NCI-H1417 (cell line): ENCODE measurements around the gene ZBED3.
"Not testable (repeated sequence)": the region's sequence is repeated elsewhere in the genome, so short reads cannot be mapped to it uniquely, and the experiment has no call there.

Source experiments
- DNase-seq, 3 experiments: peaks; one replicate each; lab custom pipeline; 2025; lab: John Stamatoyannopoulos, UW

ZBED3 gene

GRCh38 chr5:77086689-77087483, at the start of gene ZBED3:
TSS of gene ZBED3 (minus strand) at chr5:77087285. CDS start at chr5:77077878, 9,407 bp downstream.
- DNase-seq, result peak; percentile 64 to 91 (median 88)

DNA sequence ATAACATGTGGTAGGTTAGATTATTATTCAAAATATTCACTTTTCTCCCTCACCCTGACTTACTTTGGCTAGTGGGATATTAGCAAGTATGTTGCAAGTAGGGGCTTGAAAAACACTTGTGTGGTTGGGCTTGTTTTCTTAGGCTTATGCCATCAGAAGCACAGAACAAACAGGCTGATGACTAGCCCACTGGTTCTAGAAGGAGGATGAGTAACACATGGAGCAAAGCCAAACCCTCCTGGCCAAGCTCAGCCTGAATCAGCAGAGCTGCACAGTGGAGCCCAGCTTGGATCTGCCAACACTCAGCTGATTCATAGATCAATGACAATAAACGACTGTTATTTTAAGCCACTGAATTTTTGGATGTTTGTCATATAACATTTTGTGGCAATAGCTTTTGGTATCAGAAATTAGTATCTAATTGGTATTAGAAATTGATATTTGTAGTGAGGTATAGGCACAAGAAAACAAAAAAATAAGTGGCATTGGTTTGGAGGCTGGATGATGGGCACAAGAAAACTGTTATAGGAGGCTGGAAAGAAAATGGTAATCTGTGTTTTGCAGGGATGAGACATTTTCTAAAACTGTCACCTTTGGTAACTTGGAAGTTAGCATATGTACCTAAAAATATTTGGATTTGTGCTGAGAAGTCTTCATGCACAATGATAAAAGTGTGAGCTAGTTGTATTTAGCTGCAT, 46.1 kb upstream of the ZBED3 start:
- DNase-seq, result no peak

DNA sequence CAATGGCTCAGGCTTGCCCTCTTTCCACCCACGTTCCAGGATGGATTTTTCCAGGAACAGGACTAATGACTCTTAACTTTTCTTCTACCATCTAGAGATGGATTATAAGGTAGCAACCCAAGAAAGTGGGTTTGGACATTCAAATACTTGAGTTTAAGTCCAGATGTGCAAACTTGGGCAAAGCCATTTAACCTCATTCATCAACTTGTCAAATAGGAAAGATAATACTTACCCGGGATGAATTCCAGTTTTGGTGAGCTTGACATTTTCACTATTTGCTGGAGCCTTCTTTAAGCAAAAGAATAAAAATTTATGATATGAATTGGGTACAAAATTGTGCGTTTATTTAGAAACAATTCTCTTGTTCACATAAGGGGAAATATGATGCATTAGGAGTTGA, 44.3 kb upstream of the ZBED3 start:
- no peak for DNase-seq

DNA sequence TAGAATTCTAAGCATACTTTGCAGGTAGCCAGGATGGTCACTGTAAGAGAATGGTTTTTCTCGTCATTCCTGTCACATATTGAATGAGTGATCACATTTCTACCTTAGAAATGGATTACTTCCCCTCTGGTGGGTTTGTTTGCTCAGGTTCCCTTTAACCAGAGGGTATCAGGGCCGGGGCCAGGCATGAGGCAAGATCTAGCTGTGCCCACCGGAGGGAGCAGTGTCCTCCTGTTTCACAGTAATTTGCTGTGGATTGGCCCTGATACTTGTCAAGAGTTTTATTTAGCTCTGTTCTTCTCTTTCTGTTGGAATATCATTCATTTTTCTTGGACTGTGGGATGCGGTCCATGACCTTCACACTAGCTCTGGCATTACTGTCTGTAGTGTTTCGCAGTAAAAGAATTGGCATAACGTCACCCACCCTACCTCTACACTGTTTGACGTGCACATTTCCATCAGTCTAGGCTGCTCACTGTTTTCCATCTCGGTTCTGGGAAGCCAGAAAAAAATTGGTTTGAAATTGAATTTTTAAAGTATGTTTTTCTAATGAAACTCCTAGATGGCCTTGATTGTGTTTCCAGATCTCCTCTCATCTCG, 42.4 kb upstream of the ZBED3 start:
- peak in 2 of 3 experiments; percentile 3 to 25 for DNase-seq

- DNase-seq, result no peak
Measured at GRCh38 chr5:77128411-77129061, 41.5 kb upstream of the ZBED3 start.

DNA sequence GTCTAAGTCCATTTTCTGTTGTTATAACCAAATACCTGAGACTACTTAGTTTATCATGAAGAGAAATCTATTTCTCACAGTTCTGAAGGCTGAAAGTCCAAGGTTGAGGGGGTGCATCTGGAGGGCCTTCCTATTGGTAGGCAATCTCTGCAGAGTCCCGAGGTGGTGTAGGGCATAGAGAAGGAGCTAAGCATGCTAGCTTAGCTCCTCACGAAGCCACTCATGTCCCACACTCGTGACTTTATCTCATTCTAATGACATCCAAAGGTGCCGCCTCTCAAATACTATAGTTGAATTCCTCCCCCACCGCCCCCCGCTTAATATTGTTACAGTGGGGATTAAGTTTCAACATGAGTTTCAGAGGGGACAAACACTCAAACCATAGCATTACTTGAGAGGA, 36.0 kb upstream of the ZBED3 start:
- DNase-seq, result no peak

- no peak for DNase-seq
Measured at GRCh38 chr5:77120706-77121105, 33.6 kb upstream of the ZBED3 start.

DNA sequence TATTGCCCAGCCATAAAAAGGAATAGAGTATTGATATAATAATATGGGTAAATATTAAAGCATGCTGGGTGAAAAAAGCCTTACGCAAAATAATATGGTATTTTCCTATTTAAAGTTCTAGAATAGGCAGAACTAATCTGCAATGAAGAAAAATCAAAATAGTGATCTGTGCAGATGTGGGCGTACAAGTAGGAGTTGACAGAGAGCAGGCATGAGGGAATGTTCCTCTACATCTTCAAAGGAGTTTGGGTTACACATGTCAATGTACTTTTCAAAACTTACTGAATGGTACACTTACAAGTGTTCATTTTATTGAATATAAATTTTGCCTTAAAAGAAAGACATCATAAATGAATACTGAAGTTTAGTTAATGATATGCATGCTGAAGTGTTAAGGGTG, 33.0 kb upstream of the ZBED3 start:
- DNase-seq, result no peak

GRCh38 chr5:77117161-77117560, 30.1 kb upstream of the ZBED3 start:
- DNase-seq, result no peak

DNA sequence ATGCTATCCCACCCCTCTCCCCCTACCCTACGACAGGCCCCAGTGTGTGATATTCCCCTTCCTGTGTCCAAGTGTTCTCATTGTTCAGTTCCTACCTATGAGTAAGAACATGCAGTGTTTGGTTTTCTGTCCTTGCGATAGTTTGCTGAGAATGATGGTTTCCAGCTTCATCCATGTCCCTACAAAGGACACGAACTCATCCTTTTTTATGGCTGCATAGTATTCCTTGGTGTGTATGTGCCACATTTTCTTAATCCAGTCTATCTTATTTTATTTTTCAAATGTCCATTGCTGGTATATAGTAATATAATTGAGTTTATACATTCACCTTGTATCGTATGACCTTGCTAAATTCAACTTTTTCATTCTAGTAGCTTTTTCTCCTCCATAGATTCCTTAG, 19.9 kb upstream of the ZBED3 start:
- not testable (repeated sequence) for DNase-seq

DNA sequence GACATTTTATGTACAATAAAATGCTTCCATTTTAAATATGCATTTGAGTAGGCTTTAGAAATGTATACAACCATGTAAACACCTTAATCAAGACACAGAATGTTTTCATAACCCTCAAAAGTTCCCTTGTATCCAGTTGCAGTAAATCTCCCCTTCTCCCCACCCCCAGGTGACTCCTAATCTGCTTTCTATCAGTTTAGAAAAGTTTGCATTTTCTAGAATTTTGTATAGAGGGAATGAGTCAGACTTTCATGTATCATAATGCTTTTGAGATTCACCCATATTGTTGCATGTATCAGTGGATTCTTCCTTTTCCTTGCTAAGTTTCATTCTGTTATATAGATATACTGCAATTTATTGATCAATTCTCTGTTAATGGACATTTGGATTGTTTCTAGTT, 17.7 kb upstream of the ZBED3 start:
- no peak for DNase-seq

DNA sequence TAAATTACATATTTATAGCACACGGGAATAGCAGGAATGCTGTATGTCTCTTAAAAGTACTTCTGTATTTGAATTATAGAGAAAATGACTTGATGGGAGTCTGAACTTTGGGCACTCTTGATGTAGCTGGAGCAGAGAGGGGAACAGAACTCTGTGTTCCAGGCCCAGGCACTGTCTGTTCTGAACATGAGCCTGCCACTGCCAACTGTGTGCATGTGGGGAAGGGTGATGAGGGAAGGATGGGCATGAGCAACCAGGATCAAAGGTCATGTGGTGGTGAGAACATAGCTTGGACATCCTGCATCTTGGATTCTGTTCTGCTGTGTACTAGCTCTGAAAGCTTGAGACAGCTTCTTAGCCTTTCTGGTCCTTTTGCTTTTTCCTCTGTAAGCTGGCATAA, 16.4 kb upstream of the ZBED3 start:
- DNase-seq, result no peak

- DNase-seq, result no peak
Measured at GRCh38 chr5:77102549-77102948, 15.5 kb upstream of the ZBED3 start.

DNA sequence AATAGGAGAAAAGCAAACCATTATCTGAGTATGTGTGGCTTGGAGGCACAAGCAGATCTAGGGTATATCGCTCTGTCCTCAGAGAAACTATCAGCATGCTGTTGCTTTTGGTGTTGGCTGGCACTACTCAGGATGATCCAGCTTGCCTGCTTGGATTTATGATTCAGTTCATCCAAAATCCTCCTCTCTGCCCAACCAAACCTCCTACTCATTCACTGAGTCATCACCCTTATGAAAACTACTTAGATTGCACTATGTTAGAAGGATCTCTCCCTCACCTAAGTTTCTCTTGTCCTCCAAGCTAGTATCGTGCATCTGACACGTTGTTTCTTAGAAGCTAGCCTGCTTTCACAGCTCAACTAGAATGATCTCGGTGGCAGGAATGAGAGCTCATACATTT, 14.2 kb upstream of the ZBED3 start:
- DNase-seq, result no peak

DNA sequence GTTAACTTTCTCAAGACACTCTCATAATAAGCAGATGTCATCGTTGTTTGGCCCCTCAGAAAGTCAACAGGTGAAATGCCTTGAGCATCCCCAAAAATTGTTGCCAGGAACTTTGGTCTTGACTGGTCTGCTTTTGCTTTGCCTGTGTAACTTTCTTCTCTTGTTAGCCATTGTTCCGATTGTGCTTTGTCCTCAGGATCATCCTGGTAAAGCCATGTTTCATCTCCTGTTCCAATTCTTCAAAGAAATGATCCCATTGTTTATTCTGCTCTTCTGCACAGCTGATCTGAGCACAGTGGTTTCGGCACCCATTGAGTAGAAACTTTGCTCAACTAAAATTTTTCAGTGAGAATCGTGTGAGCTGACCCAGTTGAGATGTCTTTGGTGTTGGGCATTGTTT, 8.1 kb upstream of the ZBED3 start:
- DNase-seq, result no peak

DNA sequence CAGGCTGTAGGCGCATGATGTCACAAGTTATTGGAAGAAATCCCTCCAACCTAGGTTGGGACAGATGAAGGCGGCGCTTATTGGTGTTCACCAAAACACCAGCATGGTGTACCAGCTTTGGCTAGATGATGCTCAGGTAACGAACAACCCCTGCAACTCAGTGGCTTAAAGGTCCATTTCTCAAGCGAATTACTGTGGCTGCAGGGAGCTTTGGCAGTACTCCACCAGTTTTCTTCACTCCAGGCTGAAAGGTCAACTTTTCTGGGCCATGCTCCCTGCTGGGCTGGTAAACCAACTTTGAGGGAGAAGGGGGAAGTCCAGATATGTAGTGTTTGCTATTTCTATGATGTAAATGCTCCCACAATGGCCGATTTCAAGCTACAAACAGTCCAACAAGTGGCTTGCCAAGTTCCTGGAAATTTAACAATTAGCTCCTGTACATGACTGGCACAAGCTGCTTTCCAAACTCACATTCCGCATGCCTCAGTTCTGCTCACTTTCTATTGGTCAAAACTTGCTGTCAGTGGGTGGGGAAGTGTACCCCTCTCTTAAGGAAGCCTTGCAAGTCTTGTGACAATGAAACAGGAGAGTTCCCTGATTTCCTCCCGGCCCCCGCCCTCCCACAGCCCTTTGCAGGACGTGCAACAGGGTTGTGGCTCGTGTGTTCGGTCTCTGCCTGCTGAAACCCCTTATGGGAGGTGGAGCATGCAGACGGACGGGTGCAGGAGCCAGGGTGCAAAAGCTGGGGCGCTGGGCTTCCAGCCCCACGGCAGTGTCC, 588 bp upstream of the ZBED3 start:
- no peak for DNase-seq

DNA sequence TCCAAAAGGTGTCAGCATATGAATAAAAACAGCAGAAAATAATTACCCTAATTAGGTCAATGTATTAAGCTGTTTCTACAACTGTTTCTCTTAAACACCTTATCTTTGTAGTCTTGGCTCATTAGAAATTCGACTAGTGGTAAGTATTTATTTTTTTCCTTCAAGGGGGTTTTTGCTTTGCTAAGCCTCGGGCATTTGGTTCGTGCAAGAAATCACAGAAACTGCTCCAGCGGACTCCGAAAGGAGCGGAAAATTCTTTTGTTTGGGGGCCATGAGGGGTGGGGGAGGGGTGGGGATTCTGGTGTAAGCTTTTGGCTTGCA, 757 bp downstream of the ZBED3 start:
- no peak for DNase-seq

DNA sequence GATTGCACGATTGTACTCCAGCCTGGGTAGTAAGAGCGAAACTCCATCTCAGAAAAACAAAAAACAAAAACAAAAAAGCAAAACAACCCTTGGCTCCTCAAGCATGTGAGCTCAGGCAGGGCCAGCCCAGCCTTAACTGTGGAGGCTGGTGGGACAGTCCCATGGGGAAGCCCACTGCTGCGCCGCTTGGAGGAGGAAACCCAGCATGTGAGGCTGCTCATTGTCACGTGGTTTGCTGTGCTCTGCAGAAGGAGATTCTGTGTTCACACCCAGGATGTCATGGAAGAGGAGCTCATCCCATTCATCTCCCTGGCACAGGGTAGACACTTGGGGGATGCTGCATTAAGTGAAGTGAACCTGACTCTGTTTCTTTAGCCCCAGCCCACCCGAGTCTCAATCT, 4.0 kb downstream of the ZBED3 start:
- DNase-seq, result no peak

DNA sequence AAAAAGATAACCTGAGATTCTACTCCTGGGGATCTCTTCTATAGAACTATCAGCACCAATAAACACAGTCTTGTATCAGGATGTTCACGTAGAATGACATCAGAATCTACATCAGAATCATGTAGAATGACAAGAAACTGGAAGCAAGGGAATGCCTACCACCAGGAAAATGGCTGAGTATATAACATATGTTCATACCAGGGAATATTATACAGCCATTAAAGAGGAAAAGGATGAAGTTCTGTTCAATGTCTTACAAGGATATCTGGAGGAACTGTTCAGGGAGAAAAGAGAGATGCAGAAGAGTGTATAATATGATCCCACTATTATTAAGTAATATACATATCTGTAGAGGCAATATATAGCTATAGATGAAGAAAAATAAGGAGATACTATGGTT, 4.8 kb downstream of the ZBED3 start:
- no peak for DNase-seq

GRCh38 chr5:77080905-77081304, 6.2 kb downstream of the ZBED3 start:
- DNase-seq, result peak in 2 of 3 experiments; percentile 62 to 88

- DNase-seq, result peak in 2 of 3 experiments; percentile 26 to 45
Measured at GRCh38 chr5:77080479-77080878, 6.6 kb downstream of the ZBED3 start.

GRCh38 chr5:77077829-77078176, 9.3 kb downstream of the ZBED3 start:
- DNase-seq, result no peak
